Measurements from ENCODE around the gene ZFPL1. TPM values are rescaled to one million over a fixed set of nuclear protein-coding genes. Genes with fewer than 3 reads are reported as not detected.
A peak's percentile ranks its signal among the peaks of the same experiment; 100 is the strongest.

Gene ZFPL1
- total RNA-seq: 10 to 100 TPM; 34.1 to 36.5 TPM

DNA sequence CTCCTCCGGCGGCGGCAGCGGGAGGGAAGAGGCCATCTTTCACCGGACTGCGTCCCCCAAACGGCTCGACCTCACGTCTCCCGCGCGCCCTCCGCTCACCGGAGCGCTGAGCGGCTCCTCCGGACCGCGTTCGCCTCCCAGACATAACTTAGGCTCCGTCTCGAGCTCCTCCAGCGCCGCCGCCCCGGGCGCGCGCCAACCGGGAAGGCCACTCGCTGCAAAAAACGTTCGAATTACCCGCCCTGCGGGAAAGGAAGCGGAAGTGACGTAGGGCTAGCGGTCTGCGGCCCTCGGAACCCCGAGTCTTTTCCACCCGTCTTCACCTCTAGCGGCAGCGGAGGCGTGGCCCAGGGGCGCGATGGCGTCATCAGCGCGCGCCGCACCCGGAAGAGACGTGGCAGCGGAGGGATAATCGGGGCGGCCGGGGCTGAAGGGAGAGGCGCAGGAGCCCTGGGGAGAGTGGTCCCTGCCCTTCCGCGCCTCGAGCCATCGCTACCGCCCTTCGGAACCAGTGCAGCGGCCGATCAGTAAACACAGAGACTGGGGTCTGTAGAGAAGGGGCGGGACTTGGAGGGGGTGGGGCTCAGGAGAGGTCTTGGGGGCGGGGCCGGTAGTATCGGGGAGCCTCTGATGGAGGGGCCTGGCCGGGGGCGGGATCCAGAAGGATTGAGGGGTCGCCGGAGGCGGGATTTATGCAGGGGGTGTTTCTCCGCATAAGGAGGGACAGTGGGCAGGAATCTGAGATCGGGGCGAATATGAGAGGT is at the start of gene ZFPL1, which contains the start of gene CDCA5:
ZFPL1 (plus strand) TSS at position 389 of the 764 bp plus-strand sequence. CDS start 477 bp downstream, outside the sequence.
CDCA5 (minus strand) TSS at position 207 of the 764 bp plus-strand sequence; CDS start at position 145, 62 bp downstream.
- H3K27ac Mint-ChIP-seq: peak within 1 kb of the TSS; percentile 94 to 95
- H3K4me1 Mint-ChIP-seq (ENCODE audit: low read depth in 2 of 2): peaks cover 26 to 44% of the 10 kb centered on the region in 2 donors
- peaks cover 19% of the 10 kb centered on the region for H3K36me3 Mint-ChIP-seq
- H3K27me3 Mint-ChIP-seq: no peaks in the 10 kb centered on the region
- peak within 1 kb of the TSS; percentile 98 for H3K4me3 Mint-ChIP-seq
- no peaks in the 10 kb centered on the region for H3K9me3 Mint-ChIP-seq
- DNase-seq (ENCODE audit: low spot score) (peak; percentile 98), ATAC-seq (peak; percentile 93 to 96)

DNA sequence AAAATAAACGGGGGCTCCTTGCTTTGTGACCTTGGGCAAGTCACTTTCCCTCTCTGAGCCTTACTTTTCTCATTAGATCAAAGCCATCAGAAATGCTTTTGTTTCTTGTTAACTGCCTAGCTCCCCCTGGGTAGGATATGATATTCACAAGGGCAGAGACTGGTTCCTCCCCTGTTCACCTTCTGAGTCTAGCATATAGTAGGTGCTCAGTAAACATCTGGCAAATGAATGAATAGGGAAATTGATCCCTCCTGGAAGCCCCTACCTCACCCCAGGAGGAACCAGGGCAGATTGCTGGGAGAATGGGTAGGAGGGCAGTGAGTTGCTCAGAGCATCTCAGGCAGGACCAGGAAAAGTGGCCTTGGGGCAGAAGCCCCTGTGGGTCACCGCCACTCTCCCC is 49.6 kb upstream of the ZFPL1 start:
- H3K27me3 Mint-ChIP-seq: no peaks in the 10 kb centered on the region
- no peaks in the 10 kb centered on the region for H3K36me3 Mint-ChIP-seq

DNA sequence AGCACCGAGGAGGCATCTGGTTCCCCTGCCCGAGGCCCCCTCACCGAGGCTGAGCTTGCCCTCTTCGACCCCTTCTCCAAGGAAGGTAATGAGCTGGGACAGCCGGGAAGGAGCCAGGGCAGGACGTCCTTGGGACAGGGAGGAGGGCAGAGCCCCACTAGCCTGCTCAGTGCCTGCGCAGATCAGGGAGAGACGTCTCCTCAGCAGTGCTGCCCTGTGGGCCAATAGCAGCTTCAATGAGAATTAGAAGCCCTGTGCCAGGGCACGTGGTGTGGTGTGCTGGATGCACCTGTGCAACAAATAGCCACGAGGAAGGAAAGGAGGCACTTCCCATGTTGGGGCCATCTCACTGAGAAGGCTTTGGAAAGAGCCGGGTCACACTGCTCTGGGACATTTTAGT is 48.4 kb upstream of the ZFPL1 start:
- ATAC-seq (no peak), DNase-seq (ENCODE audit: low spot score) (no peak)
- no peaks in the 10 kb centered on the region for H3K9me3 Mint-ChIP-seq
- no peak overlapping the region for H3K4me3 Mint-ChIP-seq
- H3K27me3 Mint-ChIP-seq: no peaks in the 10 kb centered on the region
- no peaks in the 10 kb centered on the region for H3K36me3 Mint-ChIP-seq
- no peak overlapping the region for H3K27ac Mint-ChIP-seq
- no peaks in the 10 kb centered on the region for H3K4me1 Mint-ChIP-seq (ENCODE audit: low read depth in 2 of 2)

More for the DNA sequence above, 49.6 kb upstream of the ZFPL1 start:
- Mint-ChIP-seq H3K4me3 (no peak overlapping the region), H3K9me3 (no peaks in the 10 kb centered on the region), H3K27ac (no peak overlapping the region), H3K4me1 (ENCODE audit: low read depth in 2 of 2) (no peaks in the 10 kb centered on the region)
- DNase-seq (ENCODE audit: low spot score): no peak
- ATAC-seq: no peak

DNA sequence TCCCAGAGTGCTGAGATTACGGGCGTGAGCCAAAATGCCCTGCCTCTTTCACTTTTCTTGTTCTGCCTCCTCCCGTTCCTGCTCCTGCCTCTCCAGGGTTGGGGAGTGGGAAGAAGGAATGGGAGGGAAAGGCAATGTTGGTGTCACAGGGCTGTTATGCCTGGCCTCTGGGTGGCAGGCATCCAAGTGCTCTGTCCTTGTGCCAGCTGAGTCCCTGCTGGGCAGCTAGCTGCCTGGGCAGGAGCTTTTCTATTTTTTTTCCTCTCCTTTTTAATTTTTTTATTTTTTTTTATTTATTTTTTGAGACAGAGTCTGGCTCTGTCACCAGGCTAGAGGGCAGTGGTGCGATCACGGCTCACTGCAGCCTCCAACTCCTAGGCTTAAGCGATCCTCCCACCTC is 47.1 kb upstream of the ZFPL1 start:
- DNase-seq (ENCODE audit: low spot score): no peak
- no peaks in the 10 kb centered on the region for H3K9me3 Mint-ChIP-seq
- H3K4me3 Mint-ChIP-seq: no peak overlapping the region
- no peak for ATAC-seq
- no peak overlapping the region for H3K27ac Mint-ChIP-seq
- no peaks in the 10 kb centered on the region for H3K4me1 Mint-ChIP-seq (ENCODE audit: low read depth in 2 of 2)
- H3K27me3 Mint-ChIP-seq: no peaks in the 10 kb centered on the region
- H3K36me3 Mint-ChIP-seq: no peaks in the 10 kb centered on the region

DNA sequence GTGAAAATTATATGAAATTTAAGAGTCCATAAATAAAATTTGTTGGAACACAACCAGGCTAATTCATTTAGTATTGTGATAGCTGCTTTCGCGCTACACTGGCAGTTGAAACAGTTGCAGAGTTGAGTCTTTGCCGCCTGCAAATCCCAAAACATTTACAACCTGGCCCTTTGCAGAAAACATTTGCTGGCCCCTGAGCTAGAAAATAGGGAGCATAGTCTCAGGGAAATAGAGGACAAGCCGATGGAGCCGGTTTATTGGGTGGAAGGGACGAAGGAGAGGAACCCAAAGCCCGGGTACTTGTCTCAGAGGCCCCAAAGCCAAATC is 43.5 kb upstream of the ZFPL1 start:
- Mint-ChIP-seq H3K4me3 (peak overlapping the region; percentile 91), H3K36me3 (no peaks in the 10 kb centered on the region), H3K4me1 (ENCODE audit: low read depth in 2 of 2) (peaks cover 0 to 4% of the 10 kb centered on the region in 2 donors), H3K27ac (peak overlapping the region; percentile 80 to 90), H3K9me3 (no peaks in the 10 kb centered on the region), H3K27me3 (no peaks in the 10 kb centered on the region)
- DNase-seq (ENCODE audit: low spot score): no peak
- ATAC-seq: no peak

DNA sequence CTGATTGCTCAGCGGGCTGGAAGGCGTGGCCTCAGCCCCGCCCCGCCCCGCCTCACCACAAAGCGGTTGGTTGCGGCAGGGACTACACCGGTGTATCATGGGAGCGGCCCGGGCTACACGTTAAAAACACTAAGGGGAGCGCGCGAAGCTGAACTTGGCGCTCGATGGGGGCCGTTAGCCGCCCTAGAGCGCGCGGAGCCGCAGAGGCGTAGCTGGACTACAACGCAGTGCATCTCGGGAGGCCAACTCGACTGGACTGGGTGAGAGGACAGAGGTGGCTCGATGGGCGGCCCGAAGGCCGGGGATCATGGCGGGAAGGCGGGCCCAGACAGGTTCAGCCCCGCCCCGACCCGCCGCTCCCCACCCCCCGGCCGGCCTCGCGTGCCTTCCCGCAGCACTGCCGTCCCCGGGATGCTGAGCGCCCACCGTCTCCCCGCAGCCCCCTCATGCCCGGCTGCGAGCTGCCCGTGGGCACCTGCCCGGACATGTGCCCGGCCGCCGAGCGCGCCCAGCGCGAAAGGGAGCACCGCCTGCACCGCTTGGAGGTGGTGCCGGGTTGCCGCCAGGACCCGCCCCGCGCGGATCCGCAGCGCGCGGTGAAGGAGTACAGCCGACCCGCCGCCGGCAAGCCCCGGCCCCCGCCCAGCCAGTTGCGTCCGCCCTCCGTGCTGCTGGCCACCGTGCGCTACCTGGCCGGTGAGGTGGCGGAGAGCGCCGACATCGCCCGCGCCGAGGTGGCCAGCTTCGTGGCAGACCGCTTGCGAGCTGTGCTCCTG is 43.0 kb upstream of the ZFPL1 start, which contains the start of gene SAC3D1:
SAC3D1 (plus strand) TSS at position 364 of the 776 bp plus-strand sequence; CDS start at position 447, 83 bp downstream.
- Mint-ChIP-seq H3K4me1 (ENCODE audit: low read depth in 2 of 2) (peaks cover 0 to 4% of the 10 kb centered on the region in 2 donors), H3K27ac (peak within 1 kb of the TSS; percentile 80 to 90), H3K27me3 (no peaks in the 10 kb centered on the region), H3K36me3 (no peaks in the 10 kb centered on the region), H3K4me3 (peak within 1 kb of the TSS; percentile 91), H3K9me3 (no peaks in the 10 kb centered on the region)
- DNase-seq (ENCODE audit: low spot score) (peak; percentile 92), ATAC-seq (peak; percentile 97)

DNA sequence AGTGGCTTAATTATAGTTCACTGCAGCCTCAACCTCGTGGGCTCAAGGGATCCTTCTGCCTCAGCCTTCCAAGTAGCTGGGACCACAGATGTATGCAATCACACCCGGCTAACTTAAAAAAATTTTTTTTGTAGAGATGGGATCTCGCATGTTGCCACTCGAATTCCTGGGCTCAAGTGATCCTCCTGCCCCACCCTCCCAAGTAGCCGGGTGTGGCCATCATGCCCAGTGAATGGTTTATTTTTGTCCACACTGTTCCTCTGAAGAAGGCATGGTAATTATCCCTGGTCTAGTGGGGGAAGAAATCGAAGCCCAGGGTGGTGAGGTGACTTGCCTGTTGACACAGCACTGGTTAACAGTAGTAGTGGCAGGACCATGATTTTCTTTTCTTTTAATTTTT is 41.1 kb upstream of the ZFPL1 start:
- no peak for ATAC-seq
- Mint-ChIP-seq H3K9me3 (no peaks in the 10 kb centered on the region), H3K4me3 (peak overlapping the region; percentile 73), H3K27ac (peak overlapping the region in 1 of 2 donors; percentile 33), H3K27me3 (no peaks in the 10 kb centered on the region), H3K36me3 (no peaks in the 10 kb centered on the region), H3K4me1 (ENCODE audit: low read depth in 2 of 2) (peaks cover 7 to 13% of the 10 kb centered on the region in 2 donors)
- DNase-seq (ENCODE audit: low spot score): no peak

DNA sequence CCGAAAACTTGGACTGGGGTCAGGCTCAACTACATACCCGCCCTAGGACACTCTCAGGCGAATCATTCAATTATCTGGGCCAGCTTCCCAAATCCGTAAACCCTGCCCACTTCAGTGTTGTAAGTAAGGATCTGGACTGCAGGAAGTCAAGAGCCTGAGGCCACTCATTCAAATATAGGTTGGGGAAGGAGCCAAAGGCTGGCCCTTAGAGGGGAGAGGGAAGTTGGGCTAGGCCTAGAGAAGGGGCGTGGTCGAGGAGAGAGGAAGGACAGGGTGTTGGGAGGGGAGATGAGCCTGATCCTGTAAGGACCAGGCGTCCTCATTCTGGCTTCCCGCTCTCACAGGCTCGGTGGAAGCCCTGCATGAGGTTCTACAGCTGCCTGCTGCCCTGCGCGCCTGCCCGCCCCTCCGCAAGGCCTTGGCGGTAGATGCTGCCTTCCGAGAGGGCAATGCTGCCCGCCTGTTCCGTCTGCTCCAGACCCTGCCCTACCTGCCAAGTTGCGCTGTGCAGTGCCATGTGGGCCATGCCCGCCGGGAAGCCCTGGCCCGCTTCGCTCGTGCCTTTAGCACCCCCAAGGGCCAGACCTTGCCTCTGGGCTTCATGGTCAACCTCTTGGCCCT is 40.0 kb upstream of the ZFPL1 start:
- peaks cover 7 to 16% of the 10 kb centered on the region in 2 donors for H3K4me1 Mint-ChIP-seq (ENCODE audit: low read depth in 2 of 2)
- H3K36me3 Mint-ChIP-seq: no peaks in the 10 kb centered on the region
- H3K27me3 Mint-ChIP-seq: no peaks in the 10 kb centered on the region
- no peak overlapping the region for H3K4me3 Mint-ChIP-seq
- H3K9me3 Mint-ChIP-seq: no peaks in the 10 kb centered on the region
- no peak overlapping the region for H3K27ac Mint-ChIP-seq
- DNase-seq (ENCODE audit: low spot score): no peak
- no peak for ATAC-seq

DNA sequence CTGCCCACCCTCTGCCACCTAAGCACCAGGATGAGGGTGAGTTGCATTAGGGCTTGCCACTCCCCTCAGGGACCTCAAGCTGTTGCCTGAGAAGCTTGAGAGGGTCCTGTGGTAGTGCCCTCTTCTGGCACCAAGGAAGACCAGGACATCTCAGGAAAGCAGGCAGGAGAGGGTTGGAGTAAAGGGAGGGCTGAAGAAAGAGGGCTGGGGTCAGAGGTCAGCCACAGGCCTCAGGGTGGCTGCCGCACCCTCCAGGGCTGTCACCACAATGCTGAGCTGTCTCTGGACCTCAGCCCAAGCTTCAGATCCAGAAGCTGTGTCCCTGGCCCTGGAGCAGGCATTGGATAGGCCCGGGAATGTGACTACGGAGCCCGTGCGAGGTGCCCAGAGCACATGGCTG is 39.0 kb upstream of the ZFPL1 start:
- Mint-ChIP-seq H3K27ac (no peak overlapping the region), H3K4me1 (ENCODE audit: low read depth in 2 of 2) (peaks cover 7 to 16% of the 10 kb centered on the region in 2 donors), H3K9me3 (no peaks in the 10 kb centered on the region), H3K4me3 (no peak overlapping the region), H3K27me3 (no peaks in the 10 kb centered on the region), H3K36me3 (no peaks in the 10 kb centered on the region)
- ATAC-seq (no peak), DNase-seq (ENCODE audit: low spot score) (no peak)

DNA sequence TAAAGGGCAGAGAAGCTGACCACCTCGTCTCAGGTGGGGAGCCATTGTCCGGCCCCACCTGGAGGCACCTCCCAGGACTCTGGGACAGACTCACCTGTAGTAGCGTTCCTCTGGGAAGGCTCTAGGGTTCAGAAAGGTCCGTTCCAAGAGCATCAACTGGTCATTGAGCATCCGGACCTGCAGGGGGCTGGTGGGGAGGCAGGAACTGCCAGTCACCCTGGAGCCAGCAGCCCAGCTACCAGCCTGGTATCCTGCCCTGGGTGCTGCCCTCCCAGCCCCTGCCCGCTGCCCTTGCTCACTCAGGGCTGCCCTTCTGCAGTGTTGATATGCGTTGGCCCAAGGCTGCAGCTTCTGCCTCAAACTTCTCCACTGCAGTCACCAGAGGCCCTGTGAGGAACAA is 38.3 kb upstream of the ZFPL1 start:
- Mint-ChIP-seq H3K9me3 (no peaks in the 10 kb centered on the region), H3K4me1 (ENCODE audit: low read depth in 2 of 2) (peaks cover 7 to 16% of the 10 kb centered on the region in 2 donors), H3K27me3 (no peaks in the 10 kb centered on the region), H3K27ac (no peak overlapping the region), H3K4me3 (no peak overlapping the region), H3K36me3 (no peaks in the 10 kb centered on the region)
- no peak for DNase-seq (ENCODE audit: low spot score)
- ATAC-seq: no peak

DNA sequence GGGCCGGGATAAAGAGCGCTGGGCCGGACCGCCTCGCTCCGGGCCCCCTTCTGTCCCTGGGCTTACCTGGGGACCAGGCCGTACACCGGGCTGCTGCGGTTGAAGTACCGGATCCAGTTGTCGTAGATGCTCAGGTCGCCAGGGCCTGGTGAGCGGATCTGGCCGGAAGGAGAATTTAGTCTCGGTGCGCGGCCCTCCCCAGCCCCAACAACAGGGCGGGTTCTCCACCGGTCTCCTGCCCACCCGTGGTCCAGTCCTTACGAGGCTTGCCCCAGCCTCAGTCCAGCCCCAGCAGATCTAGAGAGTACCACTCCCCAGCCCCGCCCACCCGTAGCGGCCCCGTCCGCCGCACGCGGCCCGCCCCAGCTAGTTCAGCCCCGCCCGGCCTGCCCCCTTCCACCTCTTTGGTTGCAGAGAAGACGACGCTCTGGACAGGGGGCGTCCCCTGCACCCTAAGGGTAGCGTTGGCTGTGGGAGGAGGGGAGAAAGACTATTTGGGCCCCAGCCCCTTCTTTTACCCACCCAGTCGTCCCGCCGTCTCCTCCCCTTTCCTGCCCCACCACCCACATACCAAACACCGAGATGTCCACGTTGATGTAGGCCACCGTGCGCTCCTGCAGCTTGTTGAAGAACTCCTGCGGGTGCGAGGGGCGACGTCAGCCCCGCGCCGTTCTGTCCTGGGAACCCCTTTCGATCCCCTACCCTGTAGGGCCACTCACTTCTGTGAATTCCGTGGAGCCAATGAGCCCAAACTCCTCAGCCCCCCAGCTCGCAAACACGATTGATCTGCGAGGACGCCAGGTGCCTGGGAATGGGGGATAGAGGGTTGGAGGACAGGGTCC is 36.2 kb upstream of the ZFPL1 start:
- DNase-seq (ENCODE audit: low spot score) (no peak), ATAC-seq (peak; percentile 75 to 83)
- peak overlapping the region; percentile 91 for H3K4me3 Mint-ChIP-seq
- H3K36me3 Mint-ChIP-seq: no peaks in the 10 kb centered on the region
- no peaks in the 10 kb centered on the region for H3K9me3 Mint-ChIP-seq
- peak overlapping the region; percentile 66 to 86 for H3K27ac Mint-ChIP-seq
- H3K27me3 Mint-ChIP-seq: no peaks in the 10 kb centered on the region
- H3K4me1 Mint-ChIP-seq (ENCODE audit: low read depth in 2 of 2): peaks cover 7 to 11% of the 10 kb centered on the region in 2 donors

DNA sequence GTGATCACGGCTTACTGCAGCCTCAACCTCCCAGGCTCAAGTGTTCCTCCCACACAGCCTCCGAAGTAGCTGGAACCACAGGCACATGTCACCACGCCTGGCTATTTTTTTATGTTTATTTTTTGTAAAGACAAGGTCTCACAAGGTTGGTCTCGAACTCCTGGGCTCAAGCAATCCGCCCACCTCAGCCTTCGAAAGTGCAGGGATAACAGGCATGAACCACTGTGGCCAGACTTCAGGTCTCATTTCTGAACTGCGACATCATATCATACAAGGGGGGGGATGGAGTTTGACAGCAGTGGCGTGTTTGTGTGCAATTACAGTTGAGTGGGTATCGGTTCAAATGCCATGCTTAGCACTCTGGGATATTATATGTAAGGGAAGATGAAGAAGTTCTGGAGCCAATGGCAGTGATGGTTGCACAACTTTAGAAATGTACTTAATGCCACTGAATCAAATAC is 32.6 kb upstream of the ZFPL1 start:
- no peaks in the 10 kb centered on the region for H3K9me3 Mint-ChIP-seq
- H3K4me1 Mint-ChIP-seq (ENCODE audit: low read depth in 2 of 2): peaks cover 7 to 16% of the 10 kb centered on the region in 2 donors
- ATAC-seq (no peak), DNase-seq (ENCODE audit: low spot score) (no peak)
- H3K4me3 Mint-ChIP-seq: no peak overlapping the region
- no peak overlapping the region for H3K27ac Mint-ChIP-seq
- no peaks in the 10 kb centered on the region for H3K36me3 Mint-ChIP-seq
- H3K27me3 Mint-ChIP-seq: peaks cover 0 to 8% of the 10 kb centered on the region in 2 donors
